Activated CD8-positive, alpha-beta memory T cell treated with anti-CD3 and anti-CD28 coated beads, Interleukin-2, amount 50 U/mL, for 24 hours (primary cell): ENCODE measurements around the gene MAP4.
"Not testable (repeated sequence)": the region's sequence is repeated elsewhere in the genome, so short reads cannot be mapped to it uniquely, and the experiment has no call there.

Experiments
- DNase-seq: peaks from one replicate; pipeline ENCODE4 v3.0.0-alpha.2; 2020; ENCODE audit errors: extremely low read depth

The MAP4 gene

GRCh38 chr3:48013288-48013980, 2.8 kb downstream of the MAP4 start:
- no peak for DNase-seq

DNA sequence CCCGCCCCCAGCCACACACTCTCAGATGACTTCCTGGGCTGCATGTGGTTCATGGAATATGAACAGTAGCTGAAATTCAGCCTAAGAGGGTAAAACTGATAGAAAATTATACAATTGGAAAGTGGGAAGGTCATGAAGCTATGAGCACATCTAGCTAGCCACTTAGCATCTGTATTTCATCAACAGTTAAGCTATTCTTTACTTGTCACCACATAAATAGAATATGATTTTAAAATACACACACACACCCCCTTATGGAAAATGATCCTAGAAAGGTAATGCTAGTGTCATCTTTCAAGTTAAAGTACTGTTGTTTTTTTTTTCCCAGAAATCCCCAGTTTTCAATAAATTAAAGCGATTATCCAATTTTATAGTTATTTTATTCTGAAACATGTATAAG, 3.6 kb downstream of the MAP4 start:
- no peak for DNase-seq

DNA sequence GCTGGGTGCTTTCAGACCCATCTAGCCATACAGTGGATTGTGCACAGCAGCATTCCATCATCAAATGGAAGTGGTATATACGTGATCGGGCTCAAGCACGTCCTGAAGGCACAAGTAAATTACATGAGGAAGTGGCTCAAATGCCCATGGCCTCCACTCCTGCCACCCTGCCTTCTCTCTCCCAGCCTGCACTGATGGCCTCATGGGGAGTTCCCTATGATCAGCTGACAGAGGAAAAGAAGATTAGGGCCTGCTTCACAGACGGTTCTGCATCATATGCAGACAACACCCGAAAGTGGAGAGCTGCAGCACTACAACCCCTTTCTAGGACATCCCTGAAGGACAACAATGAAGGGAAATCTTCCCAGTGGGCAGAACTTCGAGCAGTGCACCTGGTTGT, 8.2 kb downstream of the MAP4 start:
- not testable (repeated sequence) for DNase-seq

DNA sequence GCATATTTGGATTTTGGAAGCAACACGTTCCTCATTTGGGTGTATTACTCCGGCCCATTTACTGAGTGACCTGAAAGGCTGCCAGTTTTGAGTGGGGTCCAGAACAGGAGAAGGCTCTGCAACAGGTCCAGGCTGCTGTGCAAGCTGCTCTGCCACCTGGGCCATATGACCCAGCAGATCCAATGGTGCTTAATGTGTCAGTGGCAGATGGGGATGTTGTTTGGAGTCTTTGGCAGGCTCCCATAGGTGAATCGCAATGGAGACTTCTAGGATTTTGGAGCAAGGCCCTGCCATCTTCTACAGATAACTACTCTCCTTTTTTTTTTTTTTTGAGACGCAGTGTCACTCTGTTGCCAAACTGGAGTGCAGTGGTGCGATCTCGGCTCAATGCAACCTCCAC, 8.9 kb downstream of the MAP4 start:
- DNase-seq: not testable (repeated sequence)

GRCh38 chr3:48006794-48007193, 9.4 kb downstream of the MAP4 start:
- DNase-seq: not testable (repeated sequence)

GRCh38 chr3:48004694-48005093, 11.5 kb downstream of the MAP4 start:
- DNase-seq: no peak

- no peak for DNase-seq
Observed at GRCh38 chr3:48002787-48003186, 13.4 kb downstream of the MAP4 start.

GRCh38 chr3:48001991-48002390, 14.2 kb downstream of the MAP4 start:
- no peak for DNase-seq

DNA sequence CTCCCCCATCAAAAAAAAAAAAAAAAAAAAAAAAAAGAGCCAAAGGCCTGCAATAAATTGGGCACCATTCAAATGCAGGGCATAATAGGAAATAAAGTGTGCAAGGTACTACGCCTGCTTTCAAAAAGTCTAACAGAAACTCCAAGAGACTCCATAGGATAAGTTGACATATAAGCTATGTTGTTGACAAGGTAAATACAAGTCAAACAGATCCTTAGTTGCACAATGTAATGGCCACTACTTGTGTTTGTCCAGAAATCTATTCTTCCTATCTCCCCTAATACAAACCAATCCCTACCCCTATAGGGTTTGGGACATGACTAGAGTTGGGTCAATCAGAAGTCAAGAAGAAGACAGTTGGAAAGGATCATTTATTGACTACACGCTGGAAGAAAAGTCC, 16.0 kb downstream of the MAP4 start:
- DNase-seq: no peak

DNA sequence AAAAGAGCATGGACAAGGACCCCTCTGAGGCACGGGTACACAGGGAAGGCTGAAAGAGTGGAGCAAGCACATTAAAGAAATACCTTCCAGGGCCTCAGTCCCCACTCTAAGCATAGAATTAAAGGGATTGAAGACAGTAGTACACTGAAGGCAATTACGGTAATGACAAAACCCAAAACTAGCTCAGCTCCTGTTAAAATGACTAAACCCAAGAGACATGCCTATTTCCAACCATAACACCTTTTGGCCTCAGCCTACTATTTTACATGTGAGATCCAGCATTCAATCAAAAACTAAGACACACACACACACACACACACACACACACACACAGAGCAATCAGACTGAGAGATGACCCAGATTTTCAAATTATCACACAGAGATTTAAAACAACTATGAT, 19.8 kb downstream of the MAP4 start:
- no peak for DNase-seq

GRCh38 chr3:47994180-47994579, 22.0 kb downstream of the MAP4 start:
- no peak for DNase-seq

GRCh38 chr3:47991341-47991740, 24.9 kb downstream of the MAP4 start:
- DNase-seq: no peak

- peak; percentile 47 for DNase-seq
Observed at GRCh38 chr3:47989981-47990440, 26.2 kb downstream of the MAP4 start.

DNA sequence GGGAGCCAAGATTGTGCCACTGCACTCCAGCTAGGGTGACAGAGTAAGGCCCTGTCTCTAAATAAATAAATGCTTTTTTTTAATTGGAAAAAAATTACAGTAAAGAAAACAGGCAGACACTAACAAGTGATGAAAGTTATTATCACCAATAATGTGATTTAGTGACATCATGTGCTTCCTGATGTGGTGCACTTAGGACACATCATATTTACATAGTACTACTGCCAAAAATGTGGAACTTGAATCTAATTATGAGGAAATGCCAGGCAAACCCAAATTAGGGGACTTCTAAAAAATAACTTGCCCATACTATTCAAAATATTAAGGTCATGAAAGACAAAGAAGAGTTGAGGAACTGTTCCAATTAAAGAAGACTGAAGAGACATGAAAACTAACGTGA, 30.8 kb downstream of the MAP4 start:
- no peak for DNase-seq

GRCh38 chr3:47984075-47984728, 32.0 kb downstream of the MAP4 start:
- no peak for DNase-seq

- DNase-seq: no peak
Observed at GRCh38 chr3:47980795-47981194, 35.4 kb downstream of the MAP4 start.

DNA sequence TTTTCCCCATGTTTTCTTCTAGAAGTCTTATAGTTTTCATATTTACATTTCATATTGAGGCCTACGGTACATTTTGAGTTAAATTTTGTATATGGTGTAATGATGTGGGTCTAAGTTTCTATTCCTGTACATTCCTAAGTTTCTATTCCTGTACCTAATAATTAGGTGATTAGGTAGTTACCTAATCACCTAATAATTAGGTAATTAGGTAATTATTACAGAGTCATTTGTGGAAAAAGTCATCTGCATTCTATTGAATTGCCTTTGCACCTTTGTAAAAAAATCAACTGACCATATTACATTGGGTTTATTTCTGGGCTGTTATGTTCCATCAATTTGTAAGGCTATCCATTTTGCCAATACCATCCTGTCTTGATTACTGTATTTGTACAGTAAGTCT, 37.1 kb downstream of the MAP4 start:
- no peak for DNase-seq

GRCh38 chr3:47978386-47978785, 37.8 kb downstream of the MAP4 start:
- no peak for DNase-seq

DNA sequence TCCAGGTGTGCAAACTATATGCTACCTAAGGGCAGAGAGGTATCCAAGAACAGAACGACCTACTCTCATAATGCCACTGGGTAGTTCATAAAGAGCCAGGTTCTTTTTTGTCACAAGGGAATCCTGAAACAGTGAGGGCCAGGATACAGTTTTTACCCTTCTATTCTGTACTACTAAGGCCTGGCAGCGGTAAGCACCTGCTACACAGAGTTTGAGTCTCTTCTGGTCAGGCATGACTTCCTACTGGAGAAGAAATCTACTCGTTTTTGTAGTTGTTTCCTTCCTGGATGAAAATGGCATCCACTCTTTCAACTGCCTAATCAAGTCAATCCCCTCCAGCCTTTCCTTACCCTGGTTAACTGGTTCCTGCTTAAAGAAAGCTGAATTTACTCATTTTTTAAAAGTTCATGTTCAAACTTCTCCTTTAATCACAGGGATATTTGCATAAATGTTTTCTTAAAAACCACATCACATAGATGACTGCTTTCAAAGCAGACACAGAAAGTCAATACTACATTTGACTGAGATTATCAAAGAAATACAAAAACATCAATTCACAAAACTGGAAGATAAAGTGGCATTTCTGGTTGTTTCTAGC, 40.0 kb downstream of the MAP4 start:
- DNase-seq: no peak

DNA sequence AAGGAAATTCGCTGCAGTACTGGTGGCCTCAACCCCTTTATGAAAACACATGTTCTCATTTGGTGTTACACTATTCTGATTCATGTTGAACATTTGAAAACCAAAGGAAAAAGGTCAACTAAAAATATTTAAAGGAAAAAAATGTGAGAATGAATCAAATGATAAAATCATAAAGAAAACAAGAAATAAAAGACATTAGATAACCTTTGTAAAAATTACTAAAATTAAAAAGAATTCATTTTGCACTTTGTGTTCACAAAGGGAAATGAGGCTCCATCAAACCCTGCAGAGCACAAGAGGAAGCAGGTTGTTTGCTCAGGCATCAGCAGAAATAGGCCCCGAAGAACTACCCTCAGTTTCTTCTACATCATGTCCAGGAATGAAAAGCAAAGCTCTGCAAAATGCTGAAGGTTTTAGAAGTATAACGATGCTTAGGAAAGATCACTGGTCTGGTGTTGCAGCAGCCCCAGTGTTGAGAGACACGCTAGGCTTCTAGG, 41.2 kb downstream of the MAP4 start:
- no peak for DNase-seq

DNA sequence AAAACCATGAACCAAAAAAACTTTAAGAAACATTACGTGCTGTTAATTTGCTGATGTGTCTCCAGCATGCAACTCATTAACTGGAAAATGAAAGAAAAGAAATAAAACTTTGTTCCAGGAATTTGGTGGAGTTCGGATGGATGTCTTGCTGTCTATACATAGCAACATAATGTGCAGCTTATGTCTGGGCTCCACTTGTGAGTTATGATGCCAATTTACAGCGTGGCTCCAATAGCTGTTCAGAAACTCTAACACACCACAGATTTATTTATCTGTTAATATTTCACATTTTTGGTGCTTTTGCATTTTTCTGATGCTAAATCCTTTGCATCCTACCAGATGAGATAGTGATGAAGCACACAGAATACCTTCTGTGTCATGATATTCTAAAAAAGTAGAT, 45.1 kb downstream of the MAP4 start:
- DNase-seq: no peak

DNA sequence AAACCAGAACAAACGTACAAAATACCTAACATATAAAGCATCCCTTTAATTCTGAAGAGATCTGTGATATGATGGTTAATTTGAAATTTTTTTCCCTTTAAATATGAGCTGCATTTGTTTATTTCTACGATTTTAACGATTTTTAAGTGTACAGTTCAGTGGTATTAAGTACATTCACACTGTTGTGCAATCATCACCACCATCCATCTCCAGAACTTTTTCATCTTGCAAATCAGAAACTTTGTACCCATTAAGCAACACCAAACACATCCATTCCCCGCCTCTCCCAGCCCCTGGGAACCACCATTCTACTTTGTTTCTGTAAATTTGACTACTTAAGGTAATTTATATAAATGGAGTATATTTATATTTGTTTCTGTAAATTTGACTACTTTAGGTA, 51.5 kb downstream of the MAP4 start:
- no peak for DNase-seq
